Measurements from ENCODE around the gene FAM72A. TPM values are rescaled to one million over a fixed set of nuclear protein-coding genes. Genes with fewer than 3 reads are reported as not detected.
"Not testable (repeated sequence)": the region's sequence is repeated elsewhere in the genome, so short reads cannot be mapped to it uniquely, and the experiment has no call there.

The FAM72A gene
- total and polyA plus RNA-seq, 11 donors = 0.22 to 5.8 (median 0.65) TPM; not detected in 2

- H3K36me3 ChIP-seq; H3K27me3 ChIP-seq; H3K9me3 ChIP-seq; H3K4me1 ChIP-seq; H3K4me3 ChIP-seq; intact Hi-C loops (cut with DNase I); DNase-seq; H3K27ac ChIP-seq: not testable (repeated sequence)
- ATAC-seq = peak in 1 of 4 donors; percentile 45
- WGBS, 4 donors = 69 to 85% (median 72%) methylated on average over 4 to 5 of the region's 6 CpGs
Observed at GRCh38 chr1:206182368-206183317, 20.0 kb downstream of the FAM72A start.

DNA sequence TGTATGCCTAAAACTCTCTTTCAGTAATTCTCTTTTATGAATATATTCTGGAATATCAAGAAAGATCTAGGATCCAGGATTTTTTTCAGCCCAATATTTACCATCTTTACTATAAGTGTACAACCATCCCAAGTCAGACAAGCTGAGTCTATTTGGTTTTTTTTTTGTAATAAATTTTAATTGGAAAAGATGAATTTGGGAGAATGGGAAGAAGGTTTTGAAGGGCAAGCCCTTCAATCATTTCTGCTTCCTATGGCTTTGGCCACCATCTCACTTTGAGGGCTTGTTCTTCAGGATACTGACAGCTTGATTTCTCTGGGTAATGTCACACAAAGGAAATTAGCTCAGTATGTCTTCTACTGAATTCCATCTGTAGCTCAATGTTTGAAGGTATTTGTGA lies 23.0 kb downstream of the FAM72A start:
- not testable (repeated sequence) for DNase-seq, H3K27ac ChIP-seq

GRCh38 chr1:206178061-206178989 lies 24.3 kb downstream of the FAM72A start:
- H3K4me1 ChIP-seq; H3K27ac ChIP-seq; DNase-seq; H3K27me3 ChIP-seq; intact Hi-C loops (cut with DNase I); ATAC-seq; H3K9me3 ChIP-seq; H3K4me3 ChIP-seq; H3K36me3 ChIP-seq: not testable (repeated sequence)
- 71 to 88% (median 75%) methylated on average over 8 to 9 of the region's 9 CpGs for WGBS, 4 donors

More for the DNA sequence above, 23.0 kb downstream of the FAM72A start:
- H3K4me1 ChIP-seq; H3K36me3 ChIP-seq; H3K4me3 ChIP-seq; intact Hi-C loops (cut with DNase I); H3K27me3 ChIP-seq; H3K9me3 ChIP-seq; ATAC-seq: not testable (repeated sequence)

GRCh38 chr1:206176114-206176502 lies 26.5 kb downstream of the FAM72A start:
- H3K4me3 ChIP-seq; H3K36me3 ChIP-seq; intact Hi-C loops (cut with DNase I); H3K4me1 ChIP-seq; H3K27ac ChIP-seq; H3K27me3 ChIP-seq; H3K9me3 ChIP-seq: not testable (repeated sequence)
- WGBS, 4 donors = 100% methylated on average over 1 of the region's 2 CpGs
- peak in 1 of 4 donors; percentile 28 for ATAC-seq
- DNase-seq = peak in 1 of 5 donors; percentile 28

GRCh38 chr1:206175459-206176113 lies 27.1 kb downstream of the FAM72A start:
- not testable (repeated sequence) for H3K27ac ChIP-seq, ATAC-seq

More at GRCh38 chr1:206175459-206176113, 27.1 kb downstream of the FAM72A start:
- peak in 2 of 12 donors; percentile 5 to 13 for TF ChIP-seq CTCF (IDR thresholded peaks at IDR 0.05)
- H3K9me3 ChIP-seq; H3K4me1 ChIP-seq; H3K27me3 ChIP-seq; H3K4me3 ChIP-seq; H3K36me3 ChIP-seq; DNase-seq; intact Hi-C loops (cut with DNase I): not testable (repeated sequence)
- 40 to 72% (median 60%) methylated on average over 1 of the region's 4 CpGs for WGBS, 4 donors
